H9 (cell line): ENCODE results near the gene PHF20. TPM values are rescaled to one million over a fixed set of nuclear protein-coding genes. Genes with fewer than 3 reads are reported as not detected.
"Not testable (repeated sequence)": the region's sequence is repeated elsewhere in the genome, so short reads cannot be mapped to it uniquely, and the experiment has no call there.

Experiments used
- DNase-seq: peaks from one replicate; pipeline ENCODE4 v3.0.0-alpha.2; 2017
- H2AFZ ChIP-seq: one replicate; pipeline ENCODE4 v1.6.1; 2013; ENCODE audit warnings: mild to moderate bottlenecking, low read length, control low read depth, moderate library complexity
- H2AK5ac ChIP-seq: 2 replicates; pipeline ENCODE4 v1.6.1; 2013; ENCODE audit warnings: low read length, control low read depth, mixed read lengths; ENCODE audit not compliant: insufficient read length
- H2BK120ac ChIP-seq: one replicate; pipeline ENCODE4 v1.6.1; 2013; ENCODE audit warnings: low read depth, mild to moderate bottlenecking, low read length, control low read depth, inconsistent platforms; ENCODE audit not compliant: poor library complexity, severe bottlenecking
- H2BK12ac ChIP-seq: 2 replicates; pipeline ENCODE4 v1.6.1; 2013; ENCODE audit warnings: low read length, control low read depth, mixed read lengths, low read depth; ENCODE audit not compliant: insufficient read length
- H2BK15ac ChIP-seq: 2 replicates; pipeline ENCODE4 v1.6.1; 2013; ENCODE audit warnings: low read depth, low read length, control low read depth
- H2BK20ac ChIP-seq: one replicate; pipeline ENCODE4 v1.6.1; 2013; ENCODE audit warnings: low read depth, mild to moderate bottlenecking, low read length, control low read depth, inconsistent platforms; ENCODE audit not compliant: poor library complexity, severe bottlenecking
- H2BK5ac ChIP-seq: 2 replicates; pipeline ENCODE4 v1.6.1; 2013; ENCODE audit warnings: low read length, control low read depth, mixed read lengths; ENCODE audit not compliant: insufficient read length
- H3K14ac ChIP-seq: 2 replicates; pipeline ENCODE4 v1.6.1; 2013; ENCODE audit warnings: low read length, control low read depth; ENCODE audit not compliant: insufficient read depth
- H3K18ac ChIP-seq: 2 replicates; pipeline ENCODE4 v1.6.1; 2013; ENCODE audit warnings: low read depth, mild to moderate bottlenecking, mixed read lengths, low read length, control low read depth; ENCODE audit not compliant: insufficient read length
- H3K23ac ChIP-seq: 2 replicates; pipeline ENCODE4 v1.6.1; 2013; ENCODE audit warnings: low read length, control low read depth, mixed read lengths, low read depth; ENCODE audit not compliant: insufficient read length
- H3K23me2 ChIP-seq: 2 replicates; pipeline ENCODE4 v1.6.1; 2013; ENCODE audit warnings: low read depth, mild to moderate bottlenecking, mixed read lengths, low read length, control low read depth; ENCODE audit not compliant: insufficient read length, poor library complexity, severe bottlenecking
- H3K27ac ChIP-seq: 2 replicates; pipeline ENCODE4 v1.5.1; 2013; ENCODE audit warnings: low read length, control low read depth, mixed read lengths, low read depth; ENCODE audit not compliant: insufficient read length
- H3K27me3 ChIP-seq: 2 replicates; pipeline ENCODE4 v1.6.1; 2013; ENCODE audit warnings: low read length, control low read depth, inconsistent platforms; ENCODE audit not compliant: insufficient read depth
- H3K4ac ChIP-seq: 2 replicates; pipeline ENCODE4 v1.6.1; 2013; ENCODE audit warnings: low read depth, mild to moderate bottlenecking, control low read depth, inconsistent platforms, low read length, moderate library complexity
- H3K4me1 ChIP-seq: 2 replicates; pipeline ENCODE4 v1.6.1; 2013; ENCODE audit warnings: low read length, control low read depth, inconsistent platforms; ENCODE audit not compliant: insufficient read depth
- H3K4me2 ChIP-seq: 2 replicates; pipeline ENCODE4 v1.6.1; 2013; ENCODE audit warnings: low read length, control low read depth, mixed read lengths; ENCODE audit not compliant: insufficient read length, insufficient read depth
- H3K56ac ChIP-seq: 2 replicates; pipeline ENCODE4 v1.6.1; 2013; ENCODE audit warnings: low read depth, mild to moderate bottlenecking, mixed read lengths, low read length, control low read depth; ENCODE audit not compliant: insufficient read length
- H3K79me1 ChIP-seq: 2 replicates; pipeline ENCODE4 v1.6.1; 2013; ENCODE audit warnings: low read depth, mild to moderate bottlenecking, moderate library complexity, low read length, control low read depth, inconsistent platforms; ENCODE audit not compliant: insufficient read depth, poor library complexity, severe bottlenecking
- H3K79me2 ChIP-seq: 2 replicates; pipeline ENCODE4 v1.6.1; 2013; ENCODE audit warnings: low read length, control low read depth, inconsistent platforms; ENCODE audit not compliant: insufficient read depth
- H3K9ac ChIP-seq: 2 replicates; pipeline ENCODE4 v1.6.1; 2013; ENCODE audit warnings: low read length, control low read depth, mixed read lengths; ENCODE audit not compliant: insufficient read length; ENCODE audit errors: extremely low read depth
- H3K9me3 ChIP-seq: one replicate; pipeline ENCODE4 v1.6.1; 2013; ENCODE audit warnings: low read depth, low read length, inconsistent platforms; ENCODE audit not compliant: control insufficient read depth
- H3T11ph ChIP-seq: one replicate; pipeline ENCODE4 v1.6.1; 2013; ENCODE audit warnings: mild to moderate bottlenecking, low read length, control low read depth, inconsistent platforms
- H4K20me1 ChIP-seq: one replicate; pipeline ENCODE4 v1.6.1; 2013; ENCODE audit not compliant: control insufficient read depth, insufficient read length, insufficient read depth
- H4K5ac ChIP-seq: 2 replicates; pipeline ENCODE4 v1.6.1; 2013; ENCODE audit warnings: low read depth, mild to moderate bottlenecking, mixed read lengths, low read length, control low read depth; ENCODE audit not compliant: insufficient read length
- H4K8ac ChIP-seq: replicated peaks from 2 replicates; pipeline ENCODE4 v1.6.1; 2013; ENCODE audit warnings: low read length, control low read depth, mixed read lengths, low read depth; ENCODE audit not compliant: insufficient read length
- H4K91ac ChIP-seq: 2 replicates; pipeline ENCODE4 v1.6.1; 2013; ENCODE audit warnings: low read depth, mild to moderate bottlenecking, moderate library complexity, mixed read lengths, low read length, control low read depth; ENCODE audit not compliant: insufficient read length
- H3K27ac Mint-ChIP-seq, 3 experiments: 2 replicates in 2 of 3; 3 replicates in 1 of 3; pipeline ENCODE4 v1.8.0; 2020 to 2021; ENCODE audit warnings: mixed read lengths in 3 of 3, mild to moderate bottlenecking in 1 of 3, moderate library complexity in 1 of 3
- H3K27me3 Mint-ChIP-seq: 2 replicates; pipeline ENCODE4 v1.8.0; 2021; ENCODE audit warnings: low read depth, mild to moderate bottlenecking, moderate library complexity, mixed read lengths
- H3K36me3 Mint-ChIP-seq, 3 experiments: 2 replicates in 2 of 3; 3 replicates in 1 of 3; pipeline ENCODE4 v1.8.0; 2020 to 2021; ENCODE audit warnings: low read depth in 3 of 3, mixed read lengths in 3 of 3; ENCODE audit not compliant: insufficient read depth in 1 of 3
- H3K4me1 Mint-ChIP-seq, 2 experiments: 2 replicates each; pipeline ENCODE4 v1.8.0; 2020; ENCODE audit warnings: mixed read lengths in 2 of 2
- H3K4me3 Mint-ChIP-seq, 2 experiments: 2 replicates in 1 of 2; 3 replicates in 1 of 2; pipeline ENCODE4 v1.8.0; 2020 to 2021; ENCODE audit warnings: mild to moderate bottlenecking in 2 of 2, mixed read lengths in 2 of 2, moderate library complexity in 1 of 2
- H3K9me3 Mint-ChIP-seq, 2 experiments: 2 replicates in 1 of 2; 3 replicates in 1 of 2; pipeline ENCODE4 v1.8.0; 2020; ENCODE audit warnings: mild to moderate bottlenecking in 2 of 2, mixed read lengths in 2 of 2, moderate library complexity in 1 of 2
- CTCF ChIP-seq: fragments of 200-600 bp; sonication (generic); conservative IDR thresholded peaks from 3 replicates; pipeline ENCODE4 v1.8.0; 2021; ENCODE audit warnings: antibody characterized with exemption, mild to moderate bottlenecking
- WGBS: extraction: QIAGEN DNeasy Blood & Tissue Kit; methylation state at CpG from one replicate; pipeline ENCODE4 v1.1.7; 2013; ENCODE audit warnings: missing lambda C conversion rate, low lambda C conversion rate, mixed read lengths; ENCODE audit not compliant: insufficient read length; ENCODE audit errors: extremely low coverage; 5-methylcytosine and 5-hydroxymethylcytosine counted together
- total RNA-seq: library from RNA; stranded (reverse); gene quantifications from 2 replicates; pipeline ENCODE4 v1.2.1, GENCODE V29; 2021

The PHF20 gene
- total RNA-seq, 1 experiment from 2014 or later = 50.3 TPM

GRCh38 chr20:35842361-35842760 lies 70.5 kb downstream of the PHF20 start:
- no peak overlapping the region for H3K4me2 ChIP-seq
- H4K8ac ChIP-seq = no peak overlapping the region
- no peak overlapping the region for H3K9ac ChIP-seq
- no peak overlapping the region for H2BK20ac ChIP-seq
- H2AFZ ChIP-seq = no peak overlapping the region
- H3K27me3 ChIP-seq = no peaks in the 10 kb centered on the region
- Mint-ChIP-seq H3K4me1 (peaks cover 7 to 8% of the 10 kb centered on the region in 2 experiments), H3K9me3 (peaks cover 5 to 8% of the 10 kb centered on the region in 2 experiments; a peak in 2 of 5 replicates), H3K27ac (no peak overlapping the region), H3K36me3 (peaks cover 32 to 57% (median 48%) of the 10 kb centered on the region in 3 experiments), H3K4me3 (no peak overlapping the region), H3K27me3 (no peaks in the 10 kb centered on the region)
- H4K20me1 ChIP-seq = no peaks in the 10 kb centered on the region
- no peak overlapping the region for H3T11ph ChIP-seq
- H2BK15ac ChIP-seq = no peak overlapping the region
- H4K5ac ChIP-seq = no peak overlapping the region
- H3K56ac ChIP-seq = no peak overlapping the region
- H3K14ac ChIP-seq = no peak overlapping the region
- H3K18ac ChIP-seq = no peak overlapping the region
- H3K23me2 ChIP-seq = no peaks in the 10 kb centered on the region
- H2BK5ac ChIP-seq = no peak overlapping the region
- no peak overlapping the region for H2AK5ac ChIP-seq
- no peak overlapping the region for H3K4ac ChIP-seq
- no peaks in the 10 kb centered on the region for H3K4me1 ChIP-seq
- H3K79me1 ChIP-seq = no peaks in the 10 kb centered on the region
- H2BK120ac ChIP-seq = no peak overlapping the region
- DNase-seq = no peak
- H3K27ac ChIP-seq = no peak overlapping the region
- no peaks in the 10 kb centered on the region for H3K9me3 ChIP-seq
- TF ChIP-seq CTCF = no peak
- no CpG with 5 or more reads among the region's 5 CpGs for WGBS
- H3K79me2 ChIP-seq = no peaks in the 10 kb centered on the region
- no peak overlapping the region for H4K91ac ChIP-seq
- no peak overlapping the region for H3K23ac ChIP-seq
- H2BK12ac ChIP-seq = no peak overlapping the region

- not testable (repeated sequence) for H3K23ac ChIP-seq, H3K4me2 ChIP-seq, H2BK120ac ChIP-seq, H2AK5ac ChIP-seq, H3K4me3 Mint-ChIP-seq, H3K14ac ChIP-seq, H3K23me2 ChIP-seq, H2BK15ac ChIP-seq, H3K27me3 ChIP-seq, H4K91ac ChIP-seq, H3K79me2 ChIP-seq, H4K5ac ChIP-seq, H3T11ph ChIP-seq, H3K79me1 ChIP-seq, H3K4me1 Mint-ChIP-seq, H2BK12ac ChIP-seq, H2AFZ ChIP-seq, H4K20me1 ChIP-seq, H3K9me3 Mint-ChIP-seq, H4K8ac ChIP-seq, H3K27me3 Mint-ChIP-seq, H3K27ac Mint-ChIP-seq, H3K9me3 ChIP-seq, H3K56ac ChIP-seq, H3K18ac ChIP-seq, DNase-seq, H2BK5ac ChIP-seq, H2BK20ac ChIP-seq, H3K27ac ChIP-seq, H3K4ac ChIP-seq, H3K9ac ChIP-seq, H3K4me1 ChIP-seq
- H3K36me3 Mint-ChIP-seq = peaks cover 35 to 63% (median 53%) of the 10 kb centered on the region in 3 experiments
- WGBS = no CpG with 5 or more reads among the region's 6 CpGs
Measured at GRCh38 chr20:35843894-35844293, 72.1 kb downstream of the PHF20 start.
